MCF 10A (cell line): Measurements from ENCODE around the gene STAT5B. TPM values are rescaled to one million over a fixed set of nuclear protein-coding genes. Genes with fewer than 3 reads are reported as not detected.

ENCODE experiments used
- BruUV-seq: library from RNA; stranded (reverse); fragments of 400-500 nt; replicated peaks from 2 replicates; lab custom pipeline; 2021; lab: Mats Ljungman, UMichigan
- CTCF ChIA-PET: fragments of 300-600 bp; sonication (Branson Sonifier 250); formaldehyde crosslinking; extraction: SDS; loops from one replicate; lab custom pipeline; 2021; ENCODE audit warnings: antibody characterized with exemption, inconsistent platforms; lab: Yijun Ruan, JAX
- POLR2A ChIA-PET: fragments of 300-600, 350-650 bp; sonication (Branson Sonifier 250); formaldehyde crosslinking; extraction: SDS; loops from one replicate; lab custom pipeline; 2020; ENCODE audit warnings: antibody characterized with exemption, inconsistent platforms; lab: Yijun Ruan, JAX
- DNase-seq: peaks from one replicate; pipeline ENCODE4 v3.0.0-alpha.2; 2018; ENCODE audit not compliant: unreplicated experiment
- H3K27ac Mint-ChIP-seq: one replicate; pipeline ENCODE4 v1.8.0; 2022; ENCODE audit warnings: mild to moderate bottlenecking, low read depth, mixed read lengths; ENCODE audit not compliant: unreplicated experiment
- H3K27me3 Mint-ChIP-seq: one replicate; pipeline ENCODE4 v1.8.0; 2022; ENCODE audit warnings: mixed read lengths; ENCODE audit not compliant: insufficient read depth, unreplicated experiment
- H3K36me3 Mint-ChIP-seq: one replicate; pipeline ENCODE4 v1.8.0; 2022; ENCODE audit warnings: mild to moderate bottlenecking, moderate library complexity, mixed read lengths; ENCODE audit not compliant: insufficient read depth, unreplicated experiment
- H3K4me1 Mint-ChIP-seq: one replicate; pipeline ENCODE4 v1.8.0; 2022; ENCODE audit warnings: mixed read lengths; ENCODE audit not compliant: insufficient read depth, unreplicated experiment
- H3K4me3 Mint-ChIP-seq: one replicate; pipeline ENCODE4 v1.8.0; 2022; ENCODE audit warnings: mild to moderate bottlenecking, moderate library complexity, mixed read lengths; ENCODE audit not compliant: unreplicated experiment
- H3K9me3 Mint-ChIP-seq: one replicate; pipeline ENCODE4 v1.8.0; 2022; ENCODE audit warnings: mixed read lengths; ENCODE audit not compliant: unreplicated experiment
- intact Hi-C: fragments of 100-400 bp; cut with micrococcal nuclease; formaldehyde crosslinking; loops from 2 replicates; pipeline ENCODE4 v1.14.1; 2022
- total RNA-seq: library from RNA; stranded (reverse); gene quantifications from 2 replicates; pipeline ENCODE4 v1.2.3, GENCODE V29; 2022
- TF ChIP-seq, protein P1 (sequence below): fragments of 200-600 bp; IDR thresholded peaks from one replicate; pipeline ENCODE4 v1.8.0; 2022; ENCODE audit warnings: antibody characterized with exemption, mild to moderate bottlenecking; ENCODE audit not compliant: unreplicated experiment

The STAT5B gene
- total RNA-seq, 1 experiment from 2014 or later = 29.8 TPM

DNA sequence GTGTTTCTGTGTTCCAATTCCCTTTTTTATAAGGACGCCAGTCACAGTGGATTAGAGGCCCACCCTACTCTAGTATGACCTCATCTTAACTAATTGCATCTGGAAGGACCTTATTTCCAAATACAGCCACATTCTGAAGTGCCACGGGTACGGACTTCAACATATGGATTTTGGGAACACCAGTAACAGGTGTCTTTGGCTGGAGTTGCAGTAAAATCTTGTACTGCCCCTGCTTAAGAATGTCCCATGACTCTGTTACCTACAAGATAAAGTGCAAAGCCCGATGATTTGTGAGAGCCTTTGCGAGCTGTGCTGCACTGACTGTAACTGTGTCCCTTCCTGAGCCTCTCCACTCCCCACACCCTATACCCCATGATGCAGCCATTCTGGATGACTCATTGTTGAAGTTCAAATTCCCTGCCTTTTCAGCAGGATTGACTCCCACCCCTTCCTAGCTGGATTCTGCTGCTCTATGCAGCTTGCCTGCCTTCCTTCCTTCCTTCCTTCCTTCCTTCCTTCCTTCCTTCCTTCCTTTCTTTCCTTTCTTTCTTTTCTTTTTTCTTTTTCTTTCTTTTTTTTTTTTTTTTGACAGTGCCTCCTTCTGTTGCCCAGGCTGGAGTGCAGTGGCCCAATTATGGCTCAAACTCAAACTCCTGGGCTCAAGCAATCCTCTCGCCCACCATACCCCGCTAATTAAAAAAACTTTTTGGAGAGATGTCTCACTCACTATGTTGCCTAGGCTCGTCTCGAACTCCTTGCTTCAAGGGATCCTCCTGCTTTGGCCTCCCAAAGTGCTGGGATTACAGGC is 93.1 kb downstream of the STAT5B start:
- Mint-ChIP-seq H3K9me3 (no peaks in the 10 kb centered on the region), H3K27me3 (no peaks in the 10 kb centered on the region), H3K4me3 (no peak overlapping the region), H3K4me1 (no peaks in the 10 kb centered on the region), H3K36me3 (no peaks in the 10 kb centered on the region), H3K27ac (no peak overlapping the region)
- TF ChIP-seq, protein P1, sequence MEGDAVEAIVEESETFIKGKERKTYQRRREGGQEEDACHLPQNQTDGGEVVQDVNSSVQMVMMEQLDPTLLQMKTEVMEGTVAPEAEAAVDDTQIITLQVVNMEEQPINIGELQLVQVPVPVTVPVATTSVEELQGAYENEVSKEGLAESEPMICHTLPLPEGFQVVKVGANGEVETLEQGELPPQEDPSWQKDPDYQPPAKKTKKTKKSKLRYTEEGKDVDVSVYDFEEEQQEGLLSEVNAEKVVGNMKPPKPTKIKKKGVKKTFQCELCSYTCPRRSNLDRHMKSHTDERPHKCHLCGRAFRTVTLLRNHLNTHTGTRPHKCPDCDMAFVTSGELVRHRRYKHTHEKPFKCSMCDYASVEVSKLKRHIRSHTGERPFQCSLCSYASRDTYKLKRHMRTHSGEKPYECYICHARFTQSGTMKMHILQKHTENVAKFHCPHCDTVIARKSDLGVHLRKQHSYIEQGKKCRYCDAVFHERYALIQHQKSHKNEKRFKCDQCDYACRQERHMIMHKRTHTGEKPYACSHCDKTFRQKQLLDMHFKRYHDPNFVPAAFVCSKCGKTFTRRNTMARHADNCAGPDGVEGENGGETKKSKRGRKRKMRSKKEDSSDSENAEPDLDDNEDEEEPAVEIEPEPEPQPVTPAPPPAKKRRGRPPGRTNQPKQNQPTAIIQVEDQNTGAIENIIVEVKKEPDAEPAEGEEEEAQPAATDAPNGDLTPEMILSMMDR = no peak
- BruUV-seq = no TSS peak
- DNase-seq = peak; percentile 20
- CTCF ChIA-PET = no interaction called here
- intact Hi-C loops = no loop called here
- POLR2A ChIA-PET = no interaction called here

DNA sequence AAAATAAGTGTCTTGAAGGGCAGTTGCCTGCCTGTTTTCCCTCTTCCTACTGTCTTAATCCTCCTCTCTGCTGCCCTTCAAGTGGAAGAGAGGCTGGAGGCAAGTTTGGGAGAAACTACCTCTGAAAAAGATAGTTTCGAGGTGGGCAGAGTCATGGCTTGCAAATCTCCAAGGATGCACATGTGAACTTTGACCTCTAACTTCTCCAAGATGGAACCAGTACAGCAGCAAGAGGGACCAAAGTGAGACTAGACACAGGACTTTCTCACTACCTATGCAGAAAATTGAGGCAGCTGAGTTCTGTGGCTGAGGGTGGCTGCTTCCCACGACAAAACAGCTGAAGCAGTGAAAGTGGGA is 94.4 kb downstream of the STAT5B start:
- H3K27ac Mint-ChIP-seq = no peak overlapping the region
- no TSS peak for BruUV-seq
- intact Hi-C loops = no loop called here
- no peaks in the 10 kb centered on the region for H3K9me3 Mint-ChIP-seq
- no peak overlapping the region for H3K4me3 Mint-ChIP-seq
- H3K36me3 Mint-ChIP-seq = no peaks in the 10 kb centered on the region
- no peak for DNase-seq
- ChIA-PET CTCF (no interaction called here), POLR2A (interaction anchor here (0.6 to 1.3 kb wide), 2 partner anchors 12 to 28 kb away, joined by 3 to 4 read pairs; partner anchors contain the start of gene GHDC)
- H3K27me3 Mint-ChIP-seq = no peaks in the 10 kb centered on the region
- TF ChIP-seq, protein P1 = no peak
- H3K4me1 Mint-ChIP-seq = no peaks in the 10 kb centered on the region

DNA sequence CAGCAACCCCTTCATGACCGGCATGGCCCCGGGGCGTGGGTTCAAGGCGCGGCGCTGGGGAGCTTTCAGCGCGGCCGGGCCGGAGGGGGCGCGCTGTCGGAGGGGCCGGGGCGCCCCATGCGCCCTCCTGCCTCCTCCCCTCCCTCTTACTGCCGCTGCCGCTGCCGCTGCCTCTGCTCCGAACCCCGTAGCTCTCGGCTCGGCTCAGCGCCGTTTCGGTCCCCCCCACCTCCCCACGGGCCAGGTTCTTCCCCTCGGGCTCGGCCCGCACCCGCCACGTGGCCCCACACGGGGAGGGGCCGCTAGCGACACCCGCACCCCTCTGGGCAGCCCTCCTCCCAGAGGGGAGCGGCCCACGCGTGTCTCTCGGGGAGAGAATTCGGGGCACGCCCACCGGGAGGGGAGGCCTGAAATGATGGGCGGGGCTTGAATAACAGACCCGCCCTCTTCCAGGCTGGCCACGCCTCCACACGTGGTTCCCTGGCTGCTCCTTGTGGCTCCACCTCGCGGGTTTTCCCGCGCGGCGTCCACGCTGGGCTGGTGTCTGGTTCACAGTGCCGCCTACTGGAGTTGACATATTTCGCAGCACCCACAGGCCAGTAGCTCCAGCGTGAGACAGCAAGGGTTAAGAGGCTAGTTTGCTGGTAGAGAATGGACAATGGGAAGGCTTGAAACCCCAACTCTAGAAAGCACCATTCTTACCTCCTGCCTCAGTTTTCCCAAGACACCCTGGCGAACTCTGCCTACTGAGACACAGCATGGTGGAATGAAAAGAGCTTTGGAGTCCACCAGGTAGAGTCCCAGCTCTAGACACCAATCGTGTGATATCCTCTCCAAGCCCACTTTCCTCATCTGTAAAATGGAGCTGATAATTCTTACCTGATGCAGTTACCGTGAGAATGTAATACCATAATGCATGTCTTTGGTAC is 95.0 kb downstream of the STAT5B start, which contains the start of gene KCNH4:
KCNH4 (minus strand) TSS at position 221 of the 929 bp plus-strand sequence; CDS start at position 24, 197 bp downstream.
- H3K4me3 Mint-ChIP-seq = no peak within 1 kb of the TSS
- ChIA-PET CTCF (interaction anchor here (0.6 kb wide), 1 partner anchor 13 kb away, joined by 3 read pairs; no protein-coding TSS in a partner anchor), POLR2A (interaction anchor here (0.6 to 1.3 kb wide), 3 partner anchors 13 to 296 kb away, joined by 3 to 4 read pairs (median 3); partner anchors contain the start of gene GHDC)
- no peaks in the 10 kb centered on the region for H3K27me3 Mint-ChIP-seq
- H3K27ac Mint-ChIP-seq = no peak within 1 kb of the TSS
- H3K9me3 Mint-ChIP-seq = no peaks in the 10 kb centered on the region
- H3K4me1 Mint-ChIP-seq = no peaks in the 10 kb centered on the region
- intact Hi-C loops = no loop called here
- no peaks in the 10 kb centered on the region for H3K36me3 Mint-ChIP-seq
- TF ChIP-seq, protein P1 = no peak
- DNase-seq = peak; percentile 17
- no TSS peak for BruUV-seq
